ENCODE data around the gene OR10D3. TPM values are rescaled to one million over a fixed set of nuclear protein-coding genes. Genes with fewer than 3 reads are reported as not detected.

Gene OR10D3
- total RNA-seq, 1 experiment from 2014 or later, result not detected

DNA sequence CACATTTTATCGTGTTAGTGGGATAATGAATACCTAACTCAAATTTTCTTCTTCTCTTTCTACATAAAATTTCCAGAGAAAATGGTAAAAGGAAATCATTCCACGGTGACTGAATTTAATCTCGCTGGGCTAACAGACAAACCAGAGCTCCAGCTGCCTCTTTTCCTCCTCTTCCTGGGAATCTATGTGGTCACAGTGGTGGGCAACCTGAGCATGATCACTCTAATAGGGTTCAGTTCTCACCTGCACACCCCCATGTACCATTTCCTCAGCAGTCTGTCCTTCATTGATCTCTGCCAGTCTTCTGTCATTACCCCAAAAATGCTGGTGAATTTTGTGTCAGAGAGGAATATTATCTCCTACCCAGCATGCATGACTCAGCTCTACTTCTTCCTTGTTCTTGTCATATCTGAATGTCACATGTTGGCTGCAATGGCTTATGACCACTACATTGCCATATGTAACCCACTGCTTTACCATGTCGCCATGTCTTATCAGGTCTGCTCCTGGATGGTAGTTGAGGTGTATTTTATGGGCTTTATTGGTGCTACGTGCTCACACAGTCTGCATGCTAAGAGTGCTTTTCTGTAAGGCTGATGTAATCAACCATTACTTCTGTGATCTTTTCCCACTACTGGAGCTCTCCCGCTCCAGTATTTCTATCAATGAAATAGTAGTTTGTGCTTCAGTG is 24.1 kb downstream of the OR10D3 start:
- ChIA-PET CTCF (no interaction called here), POLR2A (no interaction called here), RAD21 (ENCODE audit: low non-redundant PET in 1 of 2, low total read pairs in 2 of 2, uncharacterized antibody in 2 of 2, unreplicated experiment in 2 of 2) (no interaction called here)
- DNase-seq (ENCODE audit: low read depth, low spot score), result no peak
- Histone ChIP-seq H3K27me3 (ENCODE audit: insufficient read depth, low read length) (peaks cover 34% of the 10 kb centered on the region; the same call in 1 of the 2 replicates), H3K4me2 (ENCODE audit: low read length) (no peak overlapping the region), H3K4me1 (ENCODE audit: control insufficient read depth in 1 of 2, insufficient read depth in 2 of 2, low read length in 2 of 2) (no peaks in the 10 kb centered on the region), H2AFZ (ENCODE audit: low read depth, low read length, poor library complexity, severe bottlenecking) (no peak overlapping the region), H3K9me3 (ENCODE audit: control insufficient read depth in 1 of 2, insufficient read depth in 1 of 2, low read depth in 1 of 2, low read length in 2 of 2) (no peaks in the 10 kb centered on the region), H3K79me2 (ENCODE audit: insufficient read depth, low read length) (no peaks in the 10 kb centered on the region), H3K4me3 (replicated peaks in 1 of 2; ENCODE audit: low read depth in 1 of 2, low read length in 2 of 2) (no peak overlapping the region), H3K36me3 (ENCODE audit: control insufficient read depth in 1 of 2, insufficient read depth in 2 of 2, low read length in 2 of 2) (no peaks in the 10 kb centered on the region), H3K9ac (ENCODE audit: low read length) (no peak overlapping the region), H4K20me1 (ENCODE audit: insufficient read depth) (no peaks in the 10 kb centered on the region), H3K27ac (ENCODE audit: low read depth, low read length) (no peak overlapping the region), H3K9me2 (ENCODE audit: insufficient read depth) (no peaks in the 10 kb centered on the region)
- TF ChIP-seq YY1 (IDR thresholded peaks at IDR 0.05; ENCODE audit: extremely low read depth, insufficient replicate concordance, low read depth, low read length) (no peak), ZNF274 (IDR thresholded peaks at IDR 0.05; ENCODE audit: low read depth, low read length) (no peak), SIN3A (IDR thresholded peaks at IDR 0.05; ENCODE audit: low read depth) (no peak), ELF1 (IDR thresholded peaks at IDR 0.05; ENCODE audit: borderline replicate concordance, low read depth) (no peak), POLR2AphosphoS5 (IDR thresholded peaks at IDR 0.05; ENCODE audit: low read depth, low read length) (no peak), CBX3 (IDR thresholded peaks at IDR 0.05; ENCODE audit: low read depth) (no peak), EGR1 (IDR thresholded peaks at IDR 0.05; ENCODE audit: low read depth) (no peak), POLR2A (IDR thresholded peaks at IDR 0.05; ENCODE audit: borderline replicate concordance, extremely low read depth, insufficient read depth, insufficient read length) (no peak), EZH2phosphoT487 (IDR thresholded peaks at IDR 0.05; ENCODE audit: borderline replicate concordance) (no peak), RAD21 (IDR thresholded peaks at IDR 0.05; ENCODE audit: low read depth) (no peak), SP1 (IDR thresholded peaks at IDR 0.05; ENCODE audit: low read depth) (no peak)
- TF ChIP-seq, protein P1, sequence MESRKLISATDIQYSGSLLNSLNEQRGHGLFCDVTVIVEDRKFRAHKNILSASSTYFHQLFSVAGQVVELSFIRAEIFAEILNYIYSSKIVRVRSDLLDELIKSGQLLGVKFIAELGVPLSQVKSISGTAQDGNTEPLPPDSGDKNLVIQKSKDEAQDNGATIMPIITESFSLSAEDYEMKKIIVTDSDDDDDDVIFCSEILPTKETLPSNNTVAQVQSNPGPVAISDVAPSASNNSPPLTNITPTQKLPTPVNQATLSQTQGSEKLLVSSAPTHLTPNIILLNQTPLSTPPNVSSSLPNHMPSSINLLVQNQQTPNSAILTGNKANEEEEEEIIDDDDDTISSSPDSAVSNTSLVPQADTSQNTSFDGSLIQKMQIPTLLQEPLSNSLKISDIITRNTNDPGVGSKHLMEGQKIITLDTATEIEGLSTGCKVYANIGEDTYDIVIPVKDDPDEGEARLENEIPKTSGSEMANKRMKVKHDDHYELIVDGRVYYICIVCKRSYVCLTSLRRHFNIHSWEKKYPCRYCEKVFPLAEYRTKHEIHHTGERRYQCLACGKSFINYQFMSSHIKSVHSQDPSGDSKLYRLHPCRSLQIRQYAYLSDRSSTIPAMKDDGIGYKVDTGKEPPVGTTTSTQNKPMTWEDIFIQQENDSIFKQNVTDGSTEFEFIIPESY (IDR thresholded peaks at IDR 0.05; ENCODE audit: extremely low read depth, insufficient replicate concordance, low read length), result no peak
- TF ChIP-seq, protein P2, sequence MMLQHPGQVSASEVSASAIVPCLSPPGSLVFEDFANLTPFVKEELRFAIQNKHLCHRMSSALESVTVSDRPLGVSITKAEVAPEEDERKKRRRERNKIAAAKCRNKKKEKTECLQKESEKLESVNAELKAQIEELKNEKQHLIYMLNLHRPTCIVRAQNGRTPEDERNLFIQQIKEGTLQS (IDR thresholded peaks at IDR 0.05), result no peak
- TF ChIP-seq, protein P3, sequence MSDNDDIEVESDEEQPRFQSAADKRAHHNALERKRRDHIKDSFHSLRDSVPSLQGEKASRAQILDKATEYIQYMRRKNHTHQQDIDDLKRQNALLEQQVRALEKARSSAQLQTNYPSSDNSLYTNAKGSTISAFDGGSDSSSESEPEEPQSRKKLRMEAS (IDR thresholded peaks at IDR 0.05), result no peak
- TF ChIP-seq, protein P4, sequence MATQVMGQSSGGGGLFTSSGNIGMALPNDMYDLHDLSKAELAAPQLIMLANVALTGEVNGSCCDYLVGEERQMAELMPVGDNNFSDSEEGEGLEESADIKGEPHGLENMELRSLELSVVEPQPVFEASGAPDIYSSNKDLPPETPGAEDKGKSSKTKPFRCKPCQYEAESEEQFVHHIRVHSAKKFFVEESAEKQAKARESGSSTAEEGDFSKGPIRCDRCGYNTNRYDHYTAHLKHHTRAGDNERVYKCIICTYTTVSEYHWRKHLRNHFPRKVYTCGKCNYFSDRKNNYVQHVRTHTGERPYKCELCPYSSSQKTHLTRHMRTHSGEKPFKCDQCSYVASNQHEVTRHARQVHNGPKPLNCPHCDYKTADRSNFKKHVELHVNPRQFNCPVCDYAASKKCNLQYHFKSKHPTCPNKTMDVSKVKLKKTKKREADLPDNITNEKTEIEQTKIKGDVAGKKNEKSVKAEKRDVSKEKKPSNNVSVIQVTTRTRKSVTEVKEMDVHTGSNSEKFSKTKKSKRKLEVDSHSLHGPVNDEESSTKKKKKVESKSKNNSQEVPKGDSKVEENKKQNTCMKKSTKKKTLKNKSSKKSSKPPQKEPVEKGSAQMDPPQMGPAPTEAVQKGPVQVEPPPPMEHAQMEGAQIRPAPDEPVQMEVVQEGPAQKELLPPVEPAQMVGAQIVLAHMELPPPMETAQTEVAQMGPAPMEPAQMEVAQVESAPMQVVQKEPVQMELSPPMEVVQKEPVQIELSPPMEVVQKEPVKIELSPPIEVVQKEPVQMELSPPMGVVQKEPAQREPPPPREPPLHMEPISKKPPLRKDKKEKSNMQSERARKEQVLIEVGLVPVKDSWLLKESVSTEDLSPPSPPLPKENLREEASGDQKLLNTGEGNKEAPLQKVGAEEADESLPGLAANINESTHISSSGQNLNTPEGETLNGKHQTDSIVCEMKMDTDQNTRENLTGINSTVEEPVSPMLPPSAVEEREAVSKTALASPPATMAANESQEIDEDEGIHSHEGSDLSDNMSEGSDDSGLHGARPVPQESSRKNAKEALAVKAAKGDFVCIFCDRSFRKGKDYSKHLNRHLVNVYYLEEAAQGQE (IDR thresholded peaks at IDR 0.05; ENCODE audit: low read depth), result no peak
- TF ChIP-seq, protein P5, sequence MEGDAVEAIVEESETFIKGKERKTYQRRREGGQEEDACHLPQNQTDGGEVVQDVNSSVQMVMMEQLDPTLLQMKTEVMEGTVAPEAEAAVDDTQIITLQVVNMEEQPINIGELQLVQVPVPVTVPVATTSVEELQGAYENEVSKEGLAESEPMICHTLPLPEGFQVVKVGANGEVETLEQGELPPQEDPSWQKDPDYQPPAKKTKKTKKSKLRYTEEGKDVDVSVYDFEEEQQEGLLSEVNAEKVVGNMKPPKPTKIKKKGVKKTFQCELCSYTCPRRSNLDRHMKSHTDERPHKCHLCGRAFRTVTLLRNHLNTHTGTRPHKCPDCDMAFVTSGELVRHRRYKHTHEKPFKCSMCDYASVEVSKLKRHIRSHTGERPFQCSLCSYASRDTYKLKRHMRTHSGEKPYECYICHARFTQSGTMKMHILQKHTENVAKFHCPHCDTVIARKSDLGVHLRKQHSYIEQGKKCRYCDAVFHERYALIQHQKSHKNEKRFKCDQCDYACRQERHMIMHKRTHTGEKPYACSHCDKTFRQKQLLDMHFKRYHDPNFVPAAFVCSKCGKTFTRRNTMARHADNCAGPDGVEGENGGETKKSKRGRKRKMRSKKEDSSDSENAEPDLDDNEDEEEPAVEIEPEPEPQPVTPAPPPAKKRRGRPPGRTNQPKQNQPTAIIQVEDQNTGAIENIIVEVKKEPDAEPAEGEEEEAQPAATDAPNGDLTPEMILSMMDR (IDR thresholded peaks at IDR 0.05 in 2 of 3, conservative IDR thresholded peaks at IDR 0.05 in 1 of 3; ENCODE audit: borderline replicate concordance in 1 of 3, insufficient read depth in 1 of 3, low read depth in 2 of 3, low read length in 2 of 3), result no peak
- intact Hi-C loops (cut with micrococcal nuclease), result no loop called here
- no peak for ATAC-seq
- no TSS peak for BruUV-seq (replicated peaks)
